CD4-positive, alpha-beta T cell treated with Interferon alpha-2 for 1 hour (primary cell): ENCODE data around the gene LYL1.

Experiments used
- DNase-seq, 2 donors: peaks; one replicate each; pipeline ENCODE4 v3.0.0-alpha.2; 2020 to 2022

LYL1 gene

DNA sequence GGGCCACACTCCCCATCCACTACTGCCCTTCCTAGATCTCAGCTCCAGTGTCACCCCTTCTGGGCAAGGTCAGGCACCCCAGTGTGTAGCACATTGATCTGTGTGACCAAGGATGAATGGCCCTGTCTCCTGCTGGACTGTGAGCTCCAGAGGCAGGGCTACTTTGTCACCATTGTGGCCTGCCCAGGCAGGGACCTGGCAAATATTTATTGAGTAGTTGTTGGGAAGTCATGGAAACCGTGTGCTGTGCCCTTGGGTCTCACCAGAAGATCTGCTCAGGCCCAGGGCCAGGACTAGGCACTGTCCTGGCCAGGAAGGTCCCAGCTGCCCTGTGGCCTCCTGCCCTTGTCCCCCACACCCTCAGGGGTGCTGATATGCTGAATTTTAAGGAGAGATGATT lies 25.9 kb upstream of the LYL1 start:
- DNase-seq: no peak

DNA sequence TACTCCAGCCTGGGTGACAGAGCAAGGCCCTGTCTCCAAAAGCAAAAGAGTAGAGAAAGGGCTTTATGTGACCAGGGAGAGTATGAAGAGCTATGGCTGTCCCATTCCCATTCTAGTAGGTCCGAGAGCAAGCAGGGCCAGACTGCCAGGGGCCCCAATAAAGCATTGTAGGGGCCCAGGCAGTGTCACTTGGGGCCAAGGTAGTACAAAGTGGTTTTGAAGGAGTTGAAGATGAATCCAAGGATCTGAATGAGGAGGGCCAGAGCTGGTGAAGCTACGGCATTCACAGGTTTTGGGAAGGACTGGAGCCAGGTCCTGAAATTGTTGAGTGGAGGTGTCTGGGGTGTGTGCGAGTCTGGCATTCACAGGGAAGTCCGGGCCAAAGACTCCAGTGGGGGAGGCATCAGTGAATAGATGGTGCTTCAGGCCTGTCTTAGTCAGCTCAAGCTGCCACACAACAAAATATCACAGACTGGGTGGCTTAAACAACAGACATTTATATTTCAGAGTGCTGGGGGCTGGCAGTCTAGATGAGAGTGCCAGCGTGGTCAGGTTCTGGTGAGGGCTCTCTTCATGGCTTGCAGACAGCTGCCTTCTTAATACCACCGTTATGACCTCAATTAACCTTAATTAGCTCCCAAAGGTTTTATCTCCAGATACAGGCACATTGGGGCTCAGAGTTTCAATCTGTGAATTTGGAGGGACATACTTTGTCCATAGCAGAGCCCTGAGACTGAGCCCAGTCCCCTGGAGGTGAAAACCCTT lies 25.3 kb upstream of the LYL1 start:
- DNase-seq: no peak

DNA sequence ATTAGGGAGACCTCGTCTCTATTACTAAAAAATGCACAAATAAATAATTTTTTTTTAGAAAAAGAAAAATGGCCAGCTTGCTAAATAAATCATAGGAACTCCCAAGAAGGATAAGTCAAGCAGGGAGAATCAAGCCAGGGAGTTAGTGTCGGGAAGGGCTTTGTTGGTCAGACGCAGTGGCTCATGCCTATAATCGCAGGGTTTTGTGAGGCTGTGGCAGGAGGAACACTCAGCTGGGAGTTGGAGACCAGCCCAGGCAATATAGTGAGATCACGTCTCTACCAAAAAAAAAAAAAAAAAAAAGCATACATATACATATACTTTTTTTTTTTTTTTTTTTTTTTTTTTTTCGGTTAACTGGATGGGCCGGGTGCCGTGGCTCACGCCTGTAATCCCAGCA lies 24.4 kb upstream of the LYL1 start:
- no peak for DNase-seq

DNA sequence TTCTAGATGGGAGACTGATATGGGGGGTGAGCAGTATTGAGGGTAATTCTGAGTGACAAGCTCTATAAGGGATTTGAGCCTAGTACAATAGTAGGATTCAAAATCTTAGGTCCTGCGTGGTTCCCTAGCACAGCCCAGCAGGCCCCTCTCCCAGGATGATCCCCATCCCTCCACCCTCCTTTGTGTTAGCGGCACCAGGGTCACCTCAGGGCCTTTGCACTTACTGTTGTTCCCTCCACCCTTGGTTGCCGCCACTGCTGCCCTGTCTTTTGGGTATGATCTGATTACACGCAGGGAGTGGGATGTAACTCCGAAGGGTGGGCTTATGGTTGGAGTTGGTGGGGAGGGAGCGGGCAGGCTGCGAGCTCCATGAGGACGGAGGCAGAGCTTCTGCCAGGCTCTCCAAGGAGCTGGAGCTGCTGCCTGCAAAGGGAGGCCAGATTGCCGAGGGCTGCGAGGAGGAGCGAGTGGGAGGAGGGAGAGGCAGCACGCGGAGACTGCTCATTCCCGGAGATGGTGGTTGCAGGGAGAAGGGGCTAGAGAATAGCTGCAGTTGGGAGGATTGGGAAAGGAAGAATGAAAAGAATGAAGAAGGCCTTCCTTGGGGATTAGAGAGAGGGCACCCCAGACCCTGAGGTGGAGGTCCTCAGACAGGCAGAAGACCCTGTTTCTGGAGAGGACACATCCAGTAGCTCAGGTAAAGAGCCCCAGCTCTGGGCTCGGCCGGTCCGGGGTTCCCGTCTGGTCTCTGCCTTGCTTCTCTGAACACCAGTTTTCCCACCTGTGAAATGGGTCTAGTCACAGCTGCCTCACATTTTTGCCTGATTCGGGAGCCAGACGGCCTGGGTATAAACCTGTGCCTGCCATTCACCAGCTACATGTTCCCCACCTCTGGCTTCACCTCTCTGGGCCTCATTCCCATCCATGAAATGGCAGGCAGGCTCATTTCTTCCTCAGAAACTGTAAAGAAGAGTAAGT lies 20.6 kb upstream of the LYL1 start:
- DNase-seq: no peak

DNA sequence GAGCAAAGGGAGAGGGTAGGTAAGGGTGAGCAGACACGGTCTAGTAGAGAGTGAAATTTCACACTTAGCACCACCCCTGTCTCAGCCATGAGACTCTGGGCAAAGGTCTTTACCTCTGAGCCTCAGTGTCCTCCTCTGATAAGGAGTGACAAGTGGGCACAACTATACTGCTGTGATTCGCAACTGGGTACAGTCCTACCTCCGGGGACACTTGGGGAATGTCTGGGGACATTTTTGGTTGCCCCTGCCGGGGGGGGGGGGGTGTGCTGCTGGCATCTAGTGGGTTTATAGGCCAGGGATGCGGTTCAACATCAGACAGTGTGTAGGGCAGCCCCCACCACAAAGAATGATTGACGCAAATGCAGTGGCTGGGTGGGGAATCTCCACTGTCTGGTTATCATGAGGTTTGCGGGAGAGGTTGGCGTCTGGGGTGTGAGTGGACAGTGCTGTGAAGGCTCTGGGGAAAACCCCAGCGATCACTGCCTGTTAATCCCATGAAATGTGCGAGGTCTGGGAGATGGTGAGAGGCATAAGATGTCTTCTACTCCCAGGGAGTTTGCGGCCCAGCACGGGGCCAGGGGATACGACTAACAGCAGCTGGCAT lies 19.7 kb upstream of the LYL1 start:
- peak in 1 of 2 donors; percentile 31 for DNase-seq

DNA sequence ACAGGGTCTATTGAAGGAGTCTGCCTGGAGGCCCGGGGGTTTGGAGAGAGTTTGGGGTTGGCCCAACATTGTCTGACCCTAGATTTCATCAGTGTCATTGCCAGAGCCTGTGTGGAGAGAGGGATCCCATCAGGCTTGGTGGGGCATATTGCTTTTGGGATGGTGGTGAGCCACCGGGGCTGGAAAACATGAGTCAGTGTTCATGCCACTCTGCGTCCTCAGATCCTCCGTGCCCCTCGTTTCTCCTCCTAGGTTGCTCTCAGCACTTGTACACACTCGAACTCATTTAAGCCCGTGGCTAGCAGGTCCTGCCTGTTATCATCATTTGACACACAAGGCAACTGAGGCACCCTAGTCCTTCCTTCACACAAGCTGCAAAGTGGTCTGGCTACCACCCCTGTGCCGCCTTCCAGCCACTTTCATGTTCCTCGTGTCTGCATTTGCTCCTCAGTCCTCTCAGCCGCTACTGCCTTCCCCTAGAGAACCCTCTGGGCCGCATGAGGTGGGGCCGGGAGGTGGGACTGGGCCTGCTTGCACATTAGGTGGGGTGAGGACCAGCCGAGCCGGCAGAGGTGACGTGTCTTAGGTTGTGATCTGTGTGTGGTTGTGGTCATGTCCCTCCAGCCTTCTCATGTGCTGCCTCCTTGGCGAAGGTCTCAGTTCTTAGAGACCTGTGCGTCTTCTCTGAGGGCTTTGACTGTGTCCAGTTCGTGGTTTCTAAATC lies 19.1 kb upstream of the LYL1 start:
- peak; percentile 18 for DNase-seq

DNA sequence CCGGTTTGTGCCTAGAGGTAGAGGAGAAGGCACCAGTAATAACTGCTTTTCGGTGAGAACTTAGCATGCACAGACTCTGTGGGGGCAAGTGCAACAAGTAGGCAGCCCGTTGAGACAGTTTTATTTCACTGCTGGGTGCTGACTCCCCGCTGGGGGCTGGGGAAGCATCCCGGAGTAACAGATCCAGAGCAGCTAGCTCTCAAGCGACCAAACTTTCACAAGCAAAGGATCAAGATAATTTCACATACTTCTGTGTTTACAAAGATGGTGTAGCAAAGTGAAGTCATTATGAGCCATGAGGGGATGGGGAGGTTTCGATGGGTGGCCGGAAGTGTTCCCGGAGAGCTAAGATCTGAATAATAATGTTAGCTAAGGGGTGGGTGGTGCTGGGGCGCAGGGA lies 18.2 kb upstream of the LYL1 start:
- no peak for DNase-seq

DNA sequence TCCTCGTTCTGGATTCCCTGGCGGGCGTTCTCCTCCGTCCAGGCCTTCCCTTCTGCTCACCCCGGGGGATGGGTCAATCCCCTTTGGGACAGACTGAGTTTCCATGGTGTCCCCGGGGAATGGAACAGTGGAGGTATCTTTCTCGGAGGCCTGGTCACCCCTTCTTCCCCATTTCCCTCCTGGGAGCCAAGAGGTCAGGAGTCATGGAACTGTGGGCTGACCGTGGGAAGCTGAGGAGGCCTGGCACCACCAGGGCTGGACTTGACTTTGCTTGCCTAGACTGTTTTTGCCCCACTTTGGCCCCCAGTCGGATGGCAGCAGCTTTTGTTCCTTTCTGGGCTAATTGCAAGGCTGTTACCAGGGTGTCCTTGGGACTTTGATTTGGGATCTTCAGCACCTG lies 17.4 kb upstream of the LYL1 start:
- DNase-seq: no peak

DNA sequence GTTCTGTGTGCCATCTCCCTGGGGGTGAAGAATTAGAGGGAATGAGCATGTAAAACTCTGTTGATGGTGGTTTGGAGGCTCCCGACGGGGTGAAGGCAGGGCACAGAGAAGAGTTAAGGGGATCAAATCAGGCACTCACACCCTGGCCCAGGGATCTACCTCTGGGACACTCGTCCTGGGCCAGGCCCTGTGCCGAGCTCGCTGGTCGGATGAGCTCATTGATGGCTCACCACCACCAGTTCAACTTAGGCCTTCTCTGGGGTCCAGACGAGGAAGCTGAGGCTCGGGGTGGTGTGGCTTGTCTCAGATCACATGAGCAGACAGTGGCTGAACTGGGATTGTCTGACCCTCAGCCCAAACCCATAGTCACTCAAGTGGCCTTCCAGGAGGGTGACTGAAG lies 17.0 kb upstream of the LYL1 start:
- DNase-seq: no peak

DNA sequence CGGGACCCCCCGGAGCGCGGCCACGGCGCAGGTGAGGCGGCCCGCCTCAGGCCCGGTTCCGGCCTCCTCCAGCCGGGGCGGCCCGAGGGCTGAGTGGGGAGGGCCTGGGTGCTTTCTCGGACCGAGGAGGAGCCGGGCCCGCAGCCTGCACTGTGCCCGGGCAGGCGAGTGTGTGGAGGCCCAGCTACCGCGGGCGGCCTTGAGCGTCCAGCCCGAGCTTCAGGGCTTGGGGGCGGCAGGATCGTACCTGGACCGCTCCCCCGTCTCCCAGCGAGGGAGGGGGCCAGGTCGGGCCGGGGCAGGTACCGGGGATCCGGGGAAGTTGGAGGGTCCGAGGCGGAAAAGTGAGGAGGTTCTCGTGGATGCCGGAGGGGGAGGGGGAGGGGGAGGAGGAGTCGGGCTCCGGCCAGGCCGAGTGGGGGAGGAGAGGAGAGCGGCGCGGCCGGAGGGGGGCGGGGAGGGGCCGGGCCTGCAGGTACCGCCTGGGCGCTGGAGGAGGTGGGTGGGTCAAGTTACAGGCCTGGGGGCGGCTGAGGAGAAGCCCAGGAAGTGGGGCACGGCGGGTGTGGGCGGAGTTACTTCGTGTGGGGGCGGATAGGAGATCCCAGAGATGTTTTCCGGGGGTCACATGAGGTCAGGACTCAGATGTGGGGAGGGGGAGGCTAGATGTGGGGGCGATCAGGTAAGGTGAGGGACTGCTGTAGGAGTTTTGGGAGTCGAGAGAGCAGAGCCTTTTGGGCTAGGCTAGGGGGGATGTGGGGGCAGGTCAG lies 16.0 kb upstream of the LYL1 start:
- peak in 1 of 2 donors; percentile 45 for DNase-seq

DNA sequence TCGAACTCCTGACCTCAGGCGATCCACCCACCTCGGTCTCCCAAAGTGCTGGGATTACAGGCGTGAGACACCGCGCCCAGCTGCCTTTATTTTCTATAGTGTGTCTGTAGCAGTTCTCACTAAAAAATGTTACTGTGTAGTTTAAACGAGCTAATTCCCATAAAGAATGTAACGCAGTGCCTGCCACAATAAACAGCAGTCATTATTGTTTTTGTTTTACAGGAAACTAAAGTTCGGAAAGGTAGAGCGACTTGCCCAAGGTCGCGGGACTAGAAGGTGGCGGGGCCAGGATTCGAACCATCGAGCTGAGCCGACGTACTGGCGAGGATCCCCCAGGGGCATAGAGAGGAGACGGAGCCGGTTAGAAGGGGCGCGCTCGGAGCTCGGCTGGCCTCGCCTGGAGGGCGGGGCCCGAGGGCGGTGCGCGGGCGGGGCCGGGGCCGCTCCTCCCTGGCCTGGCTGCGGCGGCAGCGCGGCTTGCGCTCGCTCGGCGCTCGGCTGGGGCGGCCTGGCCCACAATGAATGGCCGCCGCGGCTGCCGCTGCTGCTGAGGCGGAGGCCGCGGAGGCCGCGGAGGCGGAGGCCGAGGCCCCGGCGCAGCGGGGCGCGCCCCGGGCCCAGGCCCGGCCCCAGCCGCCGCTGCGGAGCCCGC lies 15.2 kb upstream of the LYL1 start, which contains the start of gene NACC1:
NACC1 (plus strand) TSS at position 493 of the 652 bp plus-strand sequence. CDS start 16,944 bp downstream, outside the sequence.
- DNase-seq: peak; percentile 90 to 92

DNA sequence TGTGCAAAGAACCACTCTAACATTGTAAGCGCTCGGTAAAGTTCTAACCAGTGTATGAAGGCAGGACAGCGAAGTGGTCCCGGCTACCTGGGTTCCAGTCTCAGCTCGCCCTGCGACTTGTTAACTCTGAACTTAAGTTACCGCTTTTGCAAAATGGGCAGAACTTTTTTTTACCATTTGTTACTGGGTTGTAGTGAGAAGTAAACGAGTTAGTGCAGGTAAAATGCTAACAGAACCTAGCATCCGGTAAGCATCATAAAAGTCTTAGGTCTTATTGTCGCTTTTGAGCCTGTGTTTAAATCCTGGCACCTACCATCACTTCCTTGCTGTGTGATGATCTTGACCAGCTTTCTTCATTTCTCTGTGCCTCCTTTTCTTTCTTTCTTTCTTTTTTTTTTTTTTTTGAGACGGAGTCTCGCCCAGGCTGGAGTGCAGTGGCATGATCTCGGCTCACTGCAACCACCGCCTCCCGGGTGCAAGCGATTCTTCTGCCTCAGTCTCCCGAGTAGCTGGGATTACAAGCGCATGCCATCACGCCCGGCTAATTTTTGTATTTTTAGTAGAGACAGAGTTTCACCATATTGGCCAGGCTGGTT lies 14.6 kb upstream of the LYL1 start:
- DNase-seq: no peak

DNA sequence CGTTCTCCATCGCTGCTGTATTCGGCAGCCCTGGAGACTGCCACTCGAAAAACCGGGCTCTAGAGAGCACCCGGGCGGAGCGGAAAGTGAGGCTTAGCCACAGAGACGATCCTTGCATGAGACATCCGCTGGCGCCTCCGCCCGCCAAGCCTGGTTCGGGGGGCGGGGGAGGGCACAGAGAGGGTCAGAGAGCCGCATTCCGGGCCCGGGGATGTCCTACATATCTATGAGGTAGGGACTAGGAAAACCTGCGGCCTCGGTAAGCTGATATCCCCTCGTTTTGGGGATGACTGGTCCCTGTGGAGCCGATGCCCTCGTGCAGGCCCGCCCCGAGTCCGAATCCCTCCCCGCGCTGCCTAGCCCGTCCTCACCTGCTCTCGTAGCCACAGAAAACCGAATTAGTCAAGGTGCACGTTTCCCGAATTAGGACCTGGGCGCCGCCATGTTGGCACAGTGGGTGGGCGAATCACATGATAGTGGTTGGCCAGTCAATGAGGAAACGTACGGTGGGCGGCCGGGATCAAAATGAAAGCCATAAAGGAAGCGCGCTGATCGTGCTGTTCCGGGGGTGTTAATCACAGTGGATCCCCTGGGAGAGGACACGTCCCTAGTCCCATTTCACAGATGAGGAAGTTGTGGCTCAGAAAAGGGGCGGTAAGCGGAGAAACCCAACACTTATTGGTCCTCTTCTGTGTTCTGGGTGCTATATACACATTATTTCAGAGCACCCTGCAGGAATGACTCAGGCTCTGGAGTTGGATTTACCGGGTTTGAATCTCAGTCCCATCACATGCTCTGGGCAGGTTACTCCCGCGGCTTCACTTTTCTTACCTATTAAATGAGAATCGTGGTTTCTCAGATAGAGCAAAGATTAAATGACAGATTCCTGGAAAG lies 13.9 kb upstream of the LYL1 start, which contains the start of gene TRMT1:
TRMT1 (minus strand) TSS at position 459 of the 894 bp plus-strand sequence; CDS start at position 118, 341 bp downstream.
- peak; percentile 86 to 91 for DNase-seq

DNA sequence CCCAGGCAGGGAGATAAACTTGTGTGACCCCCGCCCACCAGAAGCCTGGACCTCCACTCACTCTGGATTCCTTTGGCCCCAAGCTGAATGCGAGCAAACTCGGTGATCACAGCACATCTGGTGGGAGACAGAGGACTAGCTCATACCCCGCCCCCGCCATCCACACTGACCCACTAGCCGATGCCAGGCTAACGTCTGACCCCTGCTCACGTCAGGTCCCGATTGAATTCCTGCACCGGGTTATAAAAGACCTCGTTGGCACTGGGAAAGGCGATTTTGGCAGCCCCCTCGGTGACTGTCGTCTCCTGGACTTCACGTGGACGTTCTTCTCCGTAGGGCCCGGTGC lies 13.3 kb upstream of the LYL1 start:
- no peak for DNase-seq

DNA sequence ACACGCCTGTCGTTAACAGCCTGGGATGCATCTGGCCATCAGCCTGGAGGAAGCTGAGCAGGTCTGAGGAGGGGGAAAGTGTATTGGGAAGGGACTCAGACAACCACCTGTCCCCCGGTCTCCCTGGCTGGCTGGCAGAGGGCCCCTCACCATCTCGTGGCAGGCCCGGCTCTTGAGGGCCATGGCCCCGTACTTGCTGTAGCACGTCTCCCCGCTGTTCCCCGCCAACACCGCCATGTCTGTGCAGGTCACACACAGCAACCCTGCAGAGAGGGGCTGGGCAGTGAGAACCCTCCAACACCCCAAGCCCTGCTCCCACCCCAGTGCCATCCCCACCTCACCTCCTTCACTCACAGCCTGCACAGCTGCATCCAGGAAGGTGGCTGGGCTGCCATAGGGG lies 9.9 kb upstream of the LYL1 start:
- DNase-seq: no peak

DNA sequence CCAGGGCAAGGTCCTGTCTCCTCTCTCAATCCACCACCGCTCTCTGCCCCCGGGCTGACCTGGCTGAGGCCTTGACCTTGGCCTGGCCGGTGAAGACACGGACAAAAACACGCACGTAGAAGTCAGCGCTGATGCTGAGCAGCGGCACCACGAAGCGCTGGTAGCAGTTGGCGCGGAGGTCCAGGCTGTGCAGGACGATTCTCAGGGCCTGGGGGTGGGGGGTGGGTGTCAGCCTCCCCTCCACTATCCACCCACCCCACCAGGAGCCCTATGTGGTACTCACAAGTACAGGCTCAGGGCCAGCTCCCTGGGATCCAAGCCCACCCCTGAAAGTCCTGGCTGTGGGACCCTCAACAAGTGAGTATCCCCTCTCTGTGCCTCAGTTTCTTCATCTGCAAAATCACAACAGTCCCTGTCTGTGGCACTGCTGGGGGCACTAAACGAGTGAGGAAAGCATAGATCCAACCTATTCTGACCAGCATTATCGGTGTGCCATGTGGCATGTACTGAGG lies 7.5 kb upstream of the LYL1 start:
- DNase-seq: no peak

DNA sequence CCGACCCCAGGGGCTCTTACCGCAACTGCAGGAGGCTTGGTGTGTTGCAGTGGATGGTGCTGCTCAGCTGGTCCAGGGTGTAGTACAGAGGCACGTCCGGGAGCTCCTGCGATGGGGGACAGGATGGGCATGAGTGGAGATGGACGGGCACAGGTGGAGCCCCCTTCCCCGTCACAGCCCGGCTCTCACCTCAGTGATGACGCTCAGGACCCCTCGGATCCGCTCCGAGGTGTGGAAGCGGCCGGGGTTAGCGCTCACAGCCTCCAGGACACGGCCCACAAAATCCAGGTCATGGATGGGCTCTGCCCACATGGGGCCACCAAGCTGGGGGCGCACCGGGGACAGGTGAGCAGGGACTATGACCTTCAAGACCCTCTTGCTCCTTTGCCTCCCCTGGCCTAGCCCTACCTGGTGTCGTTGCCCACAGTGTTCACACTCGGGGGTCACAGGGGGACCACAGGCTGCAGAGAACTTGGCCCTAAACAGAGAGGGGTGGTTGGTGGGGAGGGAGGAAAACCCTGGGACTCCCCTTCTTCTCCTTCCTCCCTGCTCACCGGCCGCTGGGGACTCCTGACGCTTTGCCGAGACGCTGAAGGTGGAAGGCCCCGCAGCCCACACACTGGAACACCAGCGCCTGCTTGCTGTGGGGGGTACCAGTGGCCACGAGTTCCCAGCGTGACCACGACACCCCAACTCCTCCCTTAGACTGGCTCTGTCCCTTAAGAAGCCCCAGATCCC lies 6.9 kb upstream of the LYL1 start:
- DNase-seq: no peak

DNA sequence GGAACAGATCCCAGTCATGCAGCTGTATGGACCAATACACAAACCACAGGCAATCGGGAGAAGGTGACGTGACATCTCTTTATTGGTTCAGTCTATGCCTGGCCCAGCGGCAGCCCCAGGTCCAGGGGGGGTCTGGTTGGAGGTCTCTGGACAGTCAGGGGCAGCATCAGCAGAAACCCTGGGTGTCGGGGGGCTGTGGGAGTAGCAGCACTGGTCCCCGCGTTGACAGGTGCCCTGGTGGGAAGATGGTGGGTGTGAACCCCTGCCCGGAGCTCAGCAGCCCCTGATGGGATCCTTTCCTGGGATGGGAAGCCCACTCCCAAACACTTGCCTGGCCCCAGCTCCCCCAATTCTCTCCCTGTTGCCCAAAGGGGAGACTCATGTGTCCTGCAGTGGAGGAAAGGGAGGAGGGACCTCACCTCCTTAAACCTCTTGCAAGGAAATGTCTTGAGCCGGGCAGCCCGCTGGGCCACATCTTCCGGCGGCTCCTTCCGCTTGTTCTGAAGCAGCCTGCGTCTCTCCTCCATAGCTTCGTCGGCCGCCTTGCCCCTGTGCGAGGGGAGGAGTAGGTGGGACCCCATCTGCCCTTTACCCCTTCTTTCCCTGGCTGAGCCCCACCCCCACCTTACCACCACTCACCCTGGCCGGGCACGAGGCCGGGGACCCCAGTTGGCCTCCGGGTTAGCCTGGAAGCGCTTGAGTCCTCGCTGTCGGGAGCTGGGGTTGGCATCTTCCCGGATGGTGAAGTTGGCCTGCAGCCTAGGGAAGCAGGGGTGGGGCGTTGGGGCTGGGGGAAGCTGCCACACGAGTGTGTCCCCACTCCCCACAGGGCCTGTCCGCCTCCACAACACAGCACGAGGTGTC lies 2.4 kb upstream of the LYL1 start:
- peak; percentile 46 to 47 for DNase-seq
